Central memory CD8-positive, alpha-beta T cell (primary cell): Measurements from ENCODE around the gene GTPBP3.

Source experiments
- ATAC-seq: fragments of 150-1000 bp; cut with Tn5 transposase; replicated peaks from 2 replicates; pipeline ENCODE4 v1.10.0; 2022; ENCODE audit warnings: mild to moderate bottlenecking, moderate FRiP score, moderate number of reproducible peaks; ENCODE audit not compliant: poor library complexity, severe bottlenecking; ENCODE audit errors: extremely low read depth
- DNase-seq, 2 donors: peaks; one replicate each; pipeline ENCODE4 v3.0.0; 2021; ENCODE audit warnings: low spot score in 2 of 2
- H3K27ac Mint-ChIP-seq: one replicate; pipeline ENCODE4 v1.8.0; 2022; ENCODE audit warnings: low read depth, mild to moderate bottlenecking, moderate library complexity, mixed read lengths
- H3K27me3 Mint-ChIP-seq: one replicate; pipeline ENCODE4 v1.8.0; 2022; ENCODE audit warnings: mixed read lengths
- H3K36me3 Mint-ChIP-seq: one replicate; pipeline ENCODE4 v1.8.0; 2022; ENCODE audit warnings: mild to moderate bottlenecking, moderate library complexity, mixed read lengths; ENCODE audit not compliant: insufficient read depth
- H3K4me1 Mint-ChIP-seq: one replicate; pipeline ENCODE4 v1.8.0; 2022; ENCODE audit warnings: mixed read lengths
- H3K4me3 Mint-ChIP-seq: one replicate; pipeline ENCODE4 v1.8.0; 2022; ENCODE audit warnings: mild to moderate bottlenecking, moderate library complexity, mixed read lengths
- H3K9me3 Mint-ChIP-seq: one replicate; pipeline ENCODE4 v1.8.0; 2022; ENCODE audit warnings: mixed read lengths

The GTPBP3 gene

GRCh38 chr19:17303940-17304267 is 33.4 kb upstream of the GTPBP3 start:
- H3K36me3 Mint-ChIP-seq, result peaks cover 3% of the 10 kb centered on the region
- no peaks in the 10 kb centered on the region for H3K9me3 Mint-ChIP-seq
- H3K27me3 Mint-ChIP-seq, result no peaks in the 10 kb centered on the region
- DNase-seq (no peak), ATAC-seq (no peak)
- H3K27ac Mint-ChIP-seq, result no peak overlapping the region
- H3K4me1 Mint-ChIP-seq, result peaks cover 22% of the 10 kb centered on the region
- peak overlapping the region; percentile 72 for H3K4me3 Mint-ChIP-seq

GRCh38 chr19:17304386-17305215 is 32.8 kb upstream of the GTPBP3 start:
- peaks cover 8% of the 10 kb centered on the region for H3K36me3 Mint-ChIP-seq
- no peaks in the 10 kb centered on the region for H3K9me3 Mint-ChIP-seq
- no peaks in the 10 kb centered on the region for H3K27me3 Mint-ChIP-seq
- no peak for ATAC-seq
- peaks cover 29% of the 10 kb centered on the region for H3K4me1 Mint-ChIP-seq
- H3K27ac Mint-ChIP-seq, result no peak overlapping the region
- H3K4me3 Mint-ChIP-seq, result peak overlapping the region; percentile 82
- DNase-seq, result no peak

- Mint-ChIP-seq H3K4me1 (peaks cover 34% of the 10 kb centered on the region), H3K36me3 (peaks cover 9% of the 10 kb centered on the region), H3K27ac (peak overlapping the region; percentile 29), H3K27me3 (no peaks in the 10 kb centered on the region), H3K4me3 (peak overlapping the region; percentile 82), H3K9me3 (no peaks in the 10 kb centered on the region)
- ATAC-seq (no peak), DNase-seq (no peak)
These were observed 32.2 kb upstream of the GTPBP3 start for GRCh38 chr19:17305216-17305516.

- Mint-ChIP-seq H3K4me3 (peak within 1 kb of the TSS; percentile 82), H3K4me1 (peaks cover 39% of the 10 kb centered on the region), H3K36me3 (peaks cover 9% of the 10 kb centered on the region), H3K27me3 (no peaks in the 10 kb centered on the region), H3K9me3 (no peaks in the 10 kb centered on the region), H3K27ac (peak within 1 kb of the TSS; percentile 29)
- DNase-seq, result peak; percentile 83 to 92
- ATAC-seq, result peak; percentile 59
These were observed 31.7 kb upstream of the GTPBP3 start, which contains the start of gene MRPL34 for GRCh38 chr19:17305517-17306284. Gene MRPL34, plus strand, starts transcription at chr19:17305872. Its CDS starts 21 bp downstream, at chr19:17305893.

- Mint-ChIP-seq H3K36me3 (peaks cover 13% of the 10 kb centered on the region), H3K9me3 (no peaks in the 10 kb centered on the region), H3K27ac (no peak overlapping the region), H3K4me1 (peaks cover 43% of the 10 kb centered on the region), H3K4me3 (peak overlapping the region; percentile 82), H3K27me3 (no peaks in the 10 kb centered on the region)
- ATAC-seq, result no peak
- DNase-seq, result no peak
These were observed 31.1 kb upstream of the GTPBP3 start for GRCh38 chr19:17306285-17306714.

- H3K27ac Mint-ChIP-seq, result no peak overlapping the region
- H3K4me1 Mint-ChIP-seq, result peaks cover 55% of the 10 kb centered on the region
- H3K9me3 Mint-ChIP-seq, result no peaks in the 10 kb centered on the region
- peak overlapping the region; percentile 82 for H3K4me3 Mint-ChIP-seq
- peaks cover 13% of the 10 kb centered on the region for H3K36me3 Mint-ChIP-seq
- ATAC-seq (no peak), DNase-seq (no peak)
- no peaks in the 10 kb centered on the region for H3K27me3 Mint-ChIP-seq
These were observed 29.4 kb upstream of the GTPBP3 start for GRCh38 chr19:17307876-17308377.

GRCh38 chr19:17309198-17309964 is 28.0 kb upstream of the GTPBP3 start, which contains the start of gene DDA1:
Gene DDA1, plus strand, starts transcription at chr19:17309563. Its CDS starts 92 bp downstream, at chr19:17309655.
- ATAC-seq, result peak; percentile 90
- Mint-ChIP-seq H3K4me3 (peak within 1 kb of the TSS; percentile 91), H3K4me1 (peaks cover 49% of the 10 kb centered on the region), H3K9me3 (no peaks in the 10 kb centered on the region), H3K27me3 (no peaks in the 10 kb centered on the region), H3K36me3 (peaks cover 21% of the 10 kb centered on the region), H3K27ac (peak within 1 kb of the TSS; percentile 91)
- DNase-seq, result peak; percentile 93 to 98

GRCh38 chr19:17309965-17310461 is 27.3 kb upstream of the GTPBP3 start:
- ATAC-seq, result no peak
- H3K4me1 Mint-ChIP-seq, result peaks cover 43% of the 10 kb centered on the region
- peaks cover 22% of the 10 kb centered on the region for H3K36me3 Mint-ChIP-seq
- no peaks in the 10 kb centered on the region for H3K9me3 Mint-ChIP-seq
- H3K27ac Mint-ChIP-seq, result peak overlapping the region; percentile 91
- no peak for DNase-seq
- H3K27me3 Mint-ChIP-seq, result no peaks in the 10 kb centered on the region
- peak overlapping the region; percentile 91 for H3K4me3 Mint-ChIP-seq

GRCh38 chr19:17311455-17312188 is 25.7 kb upstream of the GTPBP3 start:
- H3K27ac Mint-ChIP-seq, result no peak overlapping the region
- H3K36me3 Mint-ChIP-seq, result peaks cover 26% of the 10 kb centered on the region
- no peak for ATAC-seq
- H3K4me3 Mint-ChIP-seq, result peak overlapping the region; percentile 51
- no peaks in the 10 kb centered on the region for H3K27me3 Mint-ChIP-seq
- DNase-seq, result no peak
- H3K9me3 Mint-ChIP-seq, result no peaks in the 10 kb centered on the region
- H3K4me1 Mint-ChIP-seq, result peaks cover 47% of the 10 kb centered on the region

GRCh38 chr19:17312189-17313113 is 24.9 kb upstream of the GTPBP3 start:
- peak overlapping the region; percentile 51 for H3K4me3 Mint-ChIP-seq
- H3K9me3 Mint-ChIP-seq, result no peaks in the 10 kb centered on the region
- no peaks in the 10 kb centered on the region for H3K27me3 Mint-ChIP-seq
- peaks cover 47% of the 10 kb centered on the region for H3K4me1 Mint-ChIP-seq
- DNase-seq, result no peak
- ATAC-seq, result no peak
- H3K36me3 Mint-ChIP-seq, result peaks cover 30% of the 10 kb centered on the region
- no peak overlapping the region for H3K27ac Mint-ChIP-seq

GRCh38 chr19:17314007-17314593 is 23.3 kb upstream of the GTPBP3 start:
- H3K4me3 Mint-ChIP-seq, result no peak overlapping the region
- peaks cover 34% of the 10 kb centered on the region for H3K36me3 Mint-ChIP-seq
- ATAC-seq (no peak), DNase-seq (no peak)
- no peaks in the 10 kb centered on the region for H3K27me3 Mint-ChIP-seq
- H3K9me3 Mint-ChIP-seq, result no peaks in the 10 kb centered on the region
- no peak overlapping the region for H3K27ac Mint-ChIP-seq
- peaks cover 37% of the 10 kb centered on the region for H3K4me1 Mint-ChIP-seq
